RCC 7860 (cell line): ENCODE results near the gene DXO.

Experiments
- DNase-seq: peaks from one replicate; pipeline ENCODE4 v3.0.0-alpha.2; 2015; ENCODE audit warnings: low spot score
- FAIRE-seq: peaks from 2 replicates; lab custom pipeline; 2012; peaks lifted over from hg19 to GRCh38; lab: Jason Lieb, UNC

The DXO gene

DNA sequence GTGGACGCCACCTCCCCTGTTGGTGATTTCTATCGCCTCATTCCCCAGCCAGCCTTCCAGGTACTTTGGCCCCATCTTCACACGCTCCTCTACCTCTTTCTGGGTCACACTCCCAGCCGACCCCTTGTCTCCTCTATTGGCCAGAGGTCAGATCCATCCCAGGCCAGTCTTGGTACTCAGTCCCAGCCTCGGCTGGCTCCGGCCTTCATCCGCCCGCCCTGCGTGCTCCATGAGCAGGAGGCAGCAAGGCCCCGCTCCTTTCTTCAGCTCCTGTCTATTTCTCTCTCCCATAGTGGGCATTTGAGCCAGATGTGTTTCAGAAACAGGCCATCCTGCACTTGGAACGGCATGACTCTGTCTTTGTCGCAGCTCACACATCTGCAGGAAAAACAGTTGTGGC, 10.3 kb downstream of the DXO start:
- no peak for DNase-seq
- FAIRE-seq: no peak

DNA sequence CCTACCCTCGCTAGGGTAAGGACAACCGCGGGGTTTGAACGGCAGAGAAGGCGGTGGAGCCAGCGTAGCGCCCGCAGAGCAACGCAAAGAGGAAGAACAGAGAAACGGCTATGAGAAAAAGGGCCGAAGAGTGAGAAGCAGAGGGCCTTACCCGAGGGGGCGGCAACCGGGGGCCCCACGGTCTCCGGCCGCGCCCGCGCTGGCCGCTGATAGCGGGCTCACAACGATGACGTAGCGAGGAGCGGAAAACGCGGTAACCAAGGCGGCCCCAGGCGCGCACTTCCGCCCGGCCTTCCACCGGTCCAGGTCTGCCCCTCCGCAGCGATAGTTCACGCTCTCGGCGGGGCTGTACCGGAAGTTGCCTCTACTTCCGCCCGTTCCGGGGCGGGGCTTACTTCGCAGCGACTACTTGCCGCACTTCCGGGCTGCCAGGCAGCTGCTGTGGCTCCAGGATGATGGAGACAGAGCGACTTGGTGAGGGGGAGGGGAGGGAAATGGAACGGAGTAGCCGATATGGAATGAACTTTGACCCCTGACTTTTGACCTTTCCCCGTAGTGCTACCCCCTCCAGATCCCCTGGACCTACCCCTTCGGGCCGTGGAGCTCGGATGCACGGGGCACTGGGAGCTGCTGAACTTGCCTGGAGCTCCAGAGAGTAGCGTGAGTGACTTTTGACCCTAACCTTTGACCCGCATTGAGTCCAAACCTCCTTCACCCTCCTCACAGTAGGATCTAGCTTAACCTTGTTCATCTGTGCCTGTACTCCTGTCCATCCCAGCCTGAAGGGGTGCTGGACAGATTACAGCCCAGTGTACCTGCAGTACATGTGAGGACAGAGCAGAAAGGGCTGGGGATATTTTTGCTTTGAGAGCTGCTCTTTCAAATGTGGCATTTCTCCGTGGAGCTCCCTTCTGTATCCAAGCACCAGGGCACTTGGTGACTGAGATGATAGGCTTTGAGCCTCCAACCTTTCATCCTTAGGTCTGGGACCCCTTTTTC, 12.9 kb downstream of the DXO start, which contains the start of the genes NELFE and SKIC2:
TSS of gene NELFE (minus strand) at position 231 of the 999 bp plus-strand sequence. CDS start 525 bp downstream, outside the sequence.
TSS of gene SKIC2 (plus strand) at position 435 of the 999 bp plus-strand sequence. CDS start at position 453, 18 bp downstream.
- peak; percentile 70 for FAIRE-seq

DNA sequence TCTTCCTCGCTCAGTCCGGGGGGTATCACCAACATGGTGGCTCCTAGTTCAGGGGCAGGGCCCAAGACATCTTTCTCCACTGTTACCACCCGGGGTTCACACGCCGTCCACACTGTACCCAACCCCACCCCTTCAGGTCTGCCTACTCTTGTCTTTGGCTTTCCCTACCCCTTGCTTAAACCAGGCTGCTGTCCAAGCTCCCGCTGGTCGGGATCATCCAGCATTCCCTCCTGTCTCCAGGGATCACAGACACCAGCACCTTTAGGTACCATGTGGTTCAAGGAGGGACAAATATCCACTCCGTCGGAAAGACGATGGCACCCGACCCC, 13.6 kb downstream of the DXO start:
- DNase-seq (no peak), FAIRE-seq (no peak)

More for the DNA sequence above, 12.9 kb downstream of the DXO start, which contains the start of the genes NELFE and SKIC2:
- peak; percentile 92 for DNase-seq

DNA sequence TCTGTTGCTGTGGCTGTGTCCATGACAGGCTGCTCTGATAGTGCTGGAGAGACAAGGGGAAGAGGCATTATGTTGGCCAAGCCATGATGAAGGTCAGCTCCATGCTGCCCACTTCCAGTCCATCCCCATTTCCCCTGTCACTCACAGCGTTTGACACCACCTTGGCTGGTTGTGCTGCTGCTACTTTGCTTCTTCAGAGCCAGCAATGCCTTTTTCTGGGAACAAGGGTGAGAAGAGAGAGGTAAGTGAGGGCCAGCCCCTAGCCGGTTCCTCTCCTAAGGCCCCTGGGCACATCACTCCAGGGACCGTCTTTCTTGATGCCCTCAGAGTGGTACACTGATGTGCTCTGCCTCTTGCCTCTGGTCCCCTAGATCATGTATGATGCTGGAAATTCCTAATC, 15.1 kb downstream of the DXO start:
- no peak for DNase-seq
- FAIRE-seq: no peak

DNA sequence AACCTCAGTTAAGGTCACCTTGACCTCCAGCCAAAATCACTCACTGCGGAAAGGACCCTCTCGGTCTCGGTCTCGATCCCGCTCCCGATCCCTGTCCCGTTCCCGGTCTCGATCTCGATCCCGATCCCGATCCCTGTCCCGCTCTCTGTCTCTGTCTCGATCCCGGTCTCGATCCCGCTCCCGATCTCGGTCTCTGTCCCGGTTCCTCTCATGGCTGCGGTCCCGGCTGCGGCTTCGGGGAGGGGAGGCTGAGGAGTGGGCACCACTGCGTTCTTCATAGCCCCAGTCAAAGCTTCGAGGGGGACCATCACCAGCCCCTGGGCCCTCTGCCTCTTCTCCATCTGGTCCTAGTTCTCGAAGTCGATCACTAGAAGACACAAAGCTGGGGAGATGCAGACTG, 17.4 kb downstream of the DXO start:
- FAIRE-seq (no peak), DNase-seq (no peak)

DNA sequence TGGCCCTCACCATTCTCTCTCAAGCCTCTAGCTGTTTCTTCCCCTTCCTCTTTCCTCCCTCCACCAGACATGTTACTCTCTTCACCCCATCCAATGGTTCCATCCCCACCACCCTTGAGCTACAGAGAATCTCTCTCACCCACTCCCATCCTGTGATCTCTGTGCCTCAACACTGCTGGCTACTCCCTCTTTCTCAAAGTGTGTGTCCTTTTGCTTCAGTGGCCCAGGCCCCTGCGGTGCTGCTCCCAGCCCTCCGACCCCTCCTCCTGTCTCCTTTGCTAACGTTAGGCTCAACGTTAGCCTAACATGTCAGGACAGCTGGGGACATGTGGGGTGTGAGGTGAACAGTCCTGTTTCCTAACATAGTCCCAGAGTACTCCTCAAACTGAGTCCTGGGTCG, 19.0 kb downstream of the DXO start:
- DNase-seq (no peak), FAIRE-seq (no peak)

DNA sequence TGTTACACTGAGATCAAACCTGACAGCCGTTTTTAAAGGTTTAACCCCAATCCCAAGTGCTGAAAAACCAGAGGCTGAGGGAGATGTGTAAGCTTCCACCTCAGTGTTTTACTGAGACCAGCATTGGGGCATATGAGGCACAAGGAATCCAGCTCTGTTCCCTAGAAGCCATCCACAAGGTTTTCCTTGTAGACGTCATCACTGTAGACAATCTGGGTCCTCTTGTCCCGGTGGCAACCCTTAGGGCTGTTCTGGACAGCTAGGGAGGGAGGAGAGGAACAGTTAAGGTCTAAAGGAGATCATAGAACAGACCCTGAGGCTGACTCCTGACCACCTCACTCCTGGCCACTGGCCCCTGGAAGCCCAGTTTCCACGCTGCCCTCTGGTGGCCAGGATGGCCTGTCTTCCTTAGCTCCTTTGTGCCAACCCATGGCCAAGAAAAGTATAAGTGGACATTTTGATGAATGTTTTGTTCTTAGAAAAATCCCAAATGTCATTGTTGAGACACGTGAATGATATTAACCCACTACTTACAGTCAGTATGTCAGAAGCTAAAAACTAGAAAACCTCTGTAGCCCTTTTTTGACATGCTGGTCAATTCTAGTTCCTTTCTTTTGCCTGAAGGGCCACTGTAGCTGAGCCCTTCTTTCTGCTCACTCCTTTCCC, 19.7 kb downstream of the DXO start:
- DNase-seq (peak; percentile 27), FAIRE-seq (no peak)

DNA sequence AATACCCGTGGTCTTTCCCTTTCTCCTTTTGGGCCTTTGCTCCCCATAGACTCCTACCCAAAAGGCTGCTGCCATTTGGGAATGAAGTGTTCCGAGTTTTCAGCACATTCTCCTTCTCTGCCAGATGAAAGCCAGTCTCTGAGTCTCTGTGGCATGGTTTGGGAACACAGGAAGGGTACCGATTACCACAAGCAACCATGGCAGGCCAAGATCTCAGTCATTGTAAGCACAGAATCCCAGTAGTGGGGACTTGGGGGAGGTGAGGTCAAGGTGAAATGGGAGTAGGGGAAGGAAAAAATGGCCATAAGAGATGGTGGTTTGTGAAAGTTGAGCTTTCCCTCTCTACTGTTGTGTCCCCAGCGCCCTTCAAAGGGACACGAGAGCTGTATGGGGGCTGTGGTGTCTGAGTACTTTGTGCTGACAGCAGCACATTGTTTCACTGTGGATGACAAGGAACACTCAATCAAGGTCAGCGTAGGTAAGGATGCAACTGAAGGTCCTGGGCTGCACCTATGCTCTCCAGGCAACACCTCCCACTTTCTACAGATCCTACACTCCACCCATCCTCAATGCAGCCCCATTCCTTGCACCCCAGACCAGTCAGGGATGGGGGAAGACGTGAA, 21.9 kb downstream of the DXO start:
- DNase-seq (no peak), FAIRE-seq (no peak)

DNA sequence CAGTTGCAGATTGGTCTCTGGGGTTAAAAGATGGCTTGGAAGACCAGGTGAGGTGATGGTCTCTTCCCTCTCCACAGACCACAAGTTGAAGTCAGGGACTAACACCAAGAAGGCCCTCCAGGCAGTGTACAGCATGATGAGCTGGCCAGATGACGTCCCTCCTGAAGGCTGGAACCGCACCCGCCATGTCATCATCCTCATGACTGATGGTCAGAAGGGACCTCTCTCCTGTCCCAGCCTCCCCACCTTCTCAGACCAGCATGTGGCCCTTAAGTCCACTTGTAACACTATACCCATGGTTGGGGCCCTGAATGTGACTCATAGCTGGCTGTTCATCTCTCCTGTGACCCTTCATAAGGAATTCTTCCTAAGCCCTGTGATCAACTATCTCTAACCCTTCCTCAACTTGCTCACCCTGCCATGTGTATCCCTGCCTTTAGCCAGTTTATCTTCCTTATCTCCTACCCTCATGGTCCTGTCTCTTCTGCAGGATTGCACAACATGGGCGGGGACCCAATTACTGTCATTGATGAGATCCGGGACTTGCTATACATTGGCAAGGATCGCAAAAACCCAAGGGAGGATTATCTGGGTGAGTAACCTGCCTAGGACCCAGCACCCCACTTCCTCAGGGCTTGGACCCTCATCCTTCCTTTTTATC, 23.1 kb downstream of the DXO start:
- peak; percentile 40 for DNase-seq
- FAIRE-seq: no peak

DNA sequence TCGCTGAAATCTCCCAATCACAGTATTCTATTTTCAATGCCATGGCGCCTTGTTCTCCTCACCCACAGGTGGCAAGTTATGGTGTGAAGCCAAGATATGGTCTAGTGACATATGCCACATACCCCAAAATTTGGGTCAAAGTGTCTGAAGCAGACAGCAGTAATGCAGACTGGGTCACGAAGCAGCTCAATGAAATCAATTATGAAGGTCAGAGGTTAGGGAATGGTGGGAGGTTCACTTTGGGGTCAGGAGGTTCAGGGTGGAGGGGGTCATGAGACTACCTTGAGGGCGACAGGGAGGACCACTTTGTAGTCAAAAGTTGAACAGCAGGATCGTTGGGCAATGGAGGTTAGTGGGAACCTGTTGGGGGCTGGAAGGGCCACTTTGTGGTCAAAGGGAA, 23.6 kb downstream of the DXO start:
- DNase-seq (no peak), FAIRE-seq (no peak)

DNA sequence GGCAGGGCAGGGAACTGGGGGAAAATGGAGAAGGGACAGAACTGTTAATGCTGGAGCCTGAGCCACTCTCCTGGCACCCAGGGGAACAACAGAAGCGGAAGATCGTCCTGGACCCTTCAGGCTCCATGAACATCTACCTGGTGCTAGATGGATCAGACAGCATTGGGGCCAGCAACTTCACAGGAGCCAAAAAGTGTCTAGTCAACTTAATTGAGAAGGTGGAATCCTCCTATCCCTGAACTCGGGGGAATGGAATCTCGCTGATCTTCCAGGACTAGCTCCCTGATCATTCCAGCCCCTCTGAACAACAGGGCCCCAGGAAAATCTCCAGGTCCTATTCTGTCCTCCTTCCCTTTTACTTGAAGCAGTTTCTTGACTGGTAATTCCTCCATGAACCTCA, 24.1 kb downstream of the DXO start:
- FAIRE-seq: no peak
- DNase-seq: no peak

DNA sequence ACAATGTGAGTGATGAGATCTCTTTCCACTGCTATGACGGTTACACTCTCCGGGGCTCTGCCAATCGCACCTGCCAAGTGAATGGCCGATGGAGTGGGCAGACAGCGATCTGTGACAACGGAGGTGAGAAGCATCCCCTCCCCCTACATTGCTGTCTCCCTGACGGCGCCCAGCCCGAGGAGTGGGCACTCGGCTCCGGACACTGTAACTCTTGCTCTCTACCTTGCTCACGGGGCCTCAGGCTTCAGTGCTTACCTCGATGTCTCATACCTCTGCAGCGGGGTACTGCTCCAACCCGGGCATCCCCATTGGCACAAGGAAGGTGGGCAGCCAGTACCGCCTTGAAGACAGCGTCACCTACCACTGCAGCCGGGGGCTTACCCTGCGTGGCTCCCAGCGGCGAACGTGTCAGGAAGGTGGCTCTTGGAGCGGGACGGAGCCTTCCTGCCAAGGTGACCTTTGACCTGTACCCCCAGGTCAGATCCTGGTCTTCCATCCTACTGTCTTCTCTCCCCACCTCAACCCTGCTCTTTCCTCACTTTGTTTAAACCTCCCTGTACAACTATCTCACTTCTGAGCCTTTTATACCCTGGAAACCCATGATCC, 24.8 kb downstream of the DXO start:
- DNase-seq (no peak), FAIRE-seq (no peak)

DNA sequence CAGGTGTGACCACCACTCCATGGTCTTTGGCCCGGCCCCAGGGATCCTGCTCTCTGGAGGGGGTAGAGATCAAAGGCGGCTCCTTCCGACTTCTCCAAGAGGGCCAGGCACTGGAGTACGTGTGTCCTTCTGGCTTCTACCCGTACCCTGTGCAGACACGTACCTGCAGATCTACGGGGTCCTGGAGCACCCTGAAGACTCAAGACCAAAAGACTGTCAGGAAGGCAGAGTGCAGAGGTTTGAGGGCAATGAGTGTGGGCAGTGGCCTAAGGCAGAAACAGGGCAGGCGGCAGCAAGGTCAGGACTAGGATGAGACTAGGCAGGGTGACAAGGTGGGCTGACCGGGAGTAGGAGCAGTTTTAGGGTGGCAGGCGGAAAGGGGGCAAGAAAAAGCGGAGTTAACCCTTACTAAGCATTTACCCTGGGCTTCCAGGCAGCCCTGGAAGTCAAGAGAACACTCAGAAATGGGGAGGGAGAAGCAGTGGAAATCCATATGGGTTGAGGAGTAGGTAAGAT, 25.5 kb downstream of the DXO start:
- FAIRE-seq (no peak), DNase-seq (no peak)

DNA sequence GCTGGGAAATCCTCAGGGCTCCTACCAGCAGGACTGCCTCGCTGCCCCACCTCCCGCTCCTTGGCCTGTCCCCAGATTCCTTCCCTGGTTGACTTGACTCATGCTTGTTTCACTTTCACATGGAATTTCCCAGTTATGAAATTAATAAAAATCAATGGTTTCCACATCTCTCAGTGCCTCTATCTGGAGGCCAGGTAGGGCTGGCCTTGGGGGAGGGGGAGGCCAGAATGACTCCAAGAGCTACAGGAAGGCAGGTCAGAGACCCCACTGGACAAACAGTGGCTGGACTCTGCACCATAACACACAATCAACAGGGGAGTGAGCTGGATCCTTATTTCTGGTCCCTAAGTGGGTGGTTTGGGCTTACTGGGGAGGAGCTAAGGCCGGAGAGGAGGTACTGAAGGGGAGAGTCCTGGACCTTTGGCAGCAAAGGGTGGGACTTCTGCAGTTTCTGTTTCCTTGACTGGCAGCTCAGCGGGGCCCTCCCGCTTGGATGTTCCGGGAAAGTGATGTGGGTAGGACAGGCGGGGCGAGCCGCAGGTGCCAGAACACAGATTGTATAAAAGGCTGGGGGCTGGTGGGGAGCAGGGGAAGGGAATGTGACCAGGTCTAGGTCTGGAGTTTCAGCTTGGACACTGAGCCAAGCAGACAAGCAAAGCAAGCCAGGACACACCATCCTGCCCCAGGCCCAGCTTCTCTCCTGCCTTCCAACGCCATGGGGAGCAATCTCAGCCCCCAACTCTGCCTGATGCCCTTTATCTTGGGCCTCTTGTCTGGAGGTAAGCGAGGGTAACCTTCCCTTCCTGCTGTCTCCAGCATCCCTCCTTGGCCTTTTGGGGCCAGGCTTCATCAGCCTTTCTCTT, 26.2 kb downstream of the DXO start, which contains the start of gene CFB:
TSS of gene CFB (plus strand) at position 589 of the 863 bp plus-strand sequence. CDS start at position 716, 127 bp downstream.
- peak; percentile 66 for DNase-seq
- FAIRE-seq: no peak

DNA sequence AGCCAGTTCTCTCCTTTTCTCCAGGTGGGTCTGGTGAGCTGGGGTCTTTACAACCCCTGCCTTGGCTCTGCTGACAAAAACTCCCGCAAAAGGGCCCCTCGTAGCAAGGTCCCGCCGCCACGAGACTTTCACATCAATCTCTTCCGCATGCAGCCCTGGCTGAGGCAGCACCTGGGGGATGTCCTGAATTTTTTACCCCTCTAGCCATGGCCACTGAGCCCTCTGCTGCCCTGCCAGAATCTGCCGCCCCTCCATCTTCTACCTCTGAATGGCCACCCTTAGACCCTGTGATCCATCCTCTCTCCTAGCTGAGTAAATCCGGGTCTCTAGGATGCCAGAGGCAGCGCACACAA, 26.8 kb downstream of the DXO start:
- FAIRE-seq (no peak), DNase-seq (no peak)

DNA sequence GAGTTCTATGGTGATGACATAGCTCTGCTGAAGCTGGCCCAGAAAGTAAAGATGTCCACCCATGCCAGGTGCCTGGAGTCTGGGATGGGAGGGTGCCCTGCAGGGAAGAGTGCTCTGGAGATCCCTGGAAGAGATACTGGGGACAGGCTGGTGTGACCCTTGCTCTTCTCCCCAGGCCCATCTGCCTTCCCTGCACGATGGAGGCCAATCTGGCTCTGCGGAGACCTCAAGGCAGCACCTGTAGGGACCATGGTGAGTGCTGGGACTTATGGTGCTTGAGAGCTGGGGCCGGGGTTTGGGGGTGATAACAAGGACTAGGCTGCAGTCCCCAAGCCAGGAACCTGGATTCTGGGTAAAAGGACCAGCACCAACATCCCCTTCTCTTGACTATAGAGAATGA, 28.2 kb downstream of the DXO start:
- DNase-seq (no peak), FAIRE-seq (no peak)

DNA sequence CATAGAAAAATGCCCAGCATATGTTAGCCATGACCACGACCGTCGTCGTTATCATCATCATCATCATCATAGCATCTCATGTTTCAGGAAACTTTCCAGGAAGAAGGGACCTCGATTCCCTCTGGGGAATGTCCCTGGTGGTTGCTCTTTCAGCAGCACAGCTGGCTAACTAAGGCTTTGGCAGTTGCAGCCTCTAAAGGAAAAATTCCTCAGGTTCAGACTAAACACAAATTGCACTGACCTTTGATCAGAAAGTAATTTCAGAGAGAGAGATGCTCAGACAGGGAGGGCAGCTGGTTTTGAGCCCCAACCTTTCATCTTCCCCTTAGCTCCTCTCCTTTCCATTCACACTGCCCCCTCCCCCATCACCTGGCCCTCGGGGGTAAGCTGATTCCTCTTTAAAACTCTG, 31.7 kb downstream of the DXO start:
- no peak for FAIRE-seq
- peak; percentile 3 for DNase-seq

DNA sequence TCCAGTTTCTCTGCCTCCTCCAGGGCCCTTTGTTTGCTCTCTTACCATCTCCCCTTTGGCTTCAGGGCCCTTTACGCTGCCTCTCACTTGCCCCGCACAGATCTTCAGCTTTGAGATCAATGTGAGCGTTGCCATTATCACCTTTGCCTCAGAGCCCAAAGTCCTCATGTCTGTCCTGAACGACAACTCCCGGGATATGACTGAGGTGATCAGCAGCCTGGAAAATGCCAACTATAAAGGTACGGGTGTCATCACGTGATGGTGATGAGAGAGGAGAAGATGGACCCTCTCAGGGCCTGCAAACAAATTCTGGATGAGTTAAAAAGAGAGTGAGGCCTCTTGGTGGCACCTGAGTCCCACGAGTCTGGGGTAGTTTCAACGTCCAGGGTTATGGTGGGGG, 36.1 kb downstream of the DXO start:
- no peak for DNase-seq
- no peak for FAIRE-seq

DNA sequence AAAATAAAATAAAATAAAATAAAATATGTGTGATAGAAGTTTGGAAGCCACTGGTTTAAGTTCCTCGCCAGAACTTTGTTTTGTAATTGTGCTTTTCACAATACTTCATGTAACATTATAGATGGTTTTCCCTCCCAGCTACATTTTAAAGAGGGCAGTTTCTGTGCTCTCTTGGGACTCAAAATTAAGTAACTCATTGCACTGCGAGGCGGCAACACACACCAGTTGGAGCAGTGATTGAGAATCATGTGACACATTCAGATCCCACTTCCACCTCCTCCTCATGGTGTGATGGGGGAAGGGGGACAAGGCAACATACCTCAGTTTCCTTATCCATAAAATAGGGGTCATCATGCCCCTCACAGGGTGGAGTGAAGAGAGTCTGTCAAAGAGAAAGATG, 36.9 kb downstream of the DXO start:
- DNase-seq (no peak), FAIRE-seq (no peak)
